HepG2 (cell line): ENCODE results near the gene ACD.

Experiments used
- ATF6 ChIP-seq: sonication (generic); formaldehyde crosslinking; conservative IDR thresholded peaks from 2 replicates; pipeline ENCODE4 v1.4.0; 2020; ENCODE audit warnings: missing genetic modification reagents
- CHD4 ChIP-seq: fragments of 200-600 bp; sonication (generic); IDR thresholded peaks from 2 replicates; pipeline ENCODE4 v1.7.0; 2017; ENCODE audit warnings: mild to moderate bottlenecking, low read length, borderline replicate concordance
- EZH2 ChIP-seq: conservative IDR thresholded peaks from 2 replicates; pipeline ENCODE4 v1.6.1; 2012; ENCODE audit warnings: mild to moderate bottlenecking, low read depth, low read length, moderate library complexity
- HNF1A ChIP-seq, 2 experiments: sonication (generic) in 1 of 2; formaldehyde crosslinking in 1 of 2; IDR thresholded peaks; 2 replicates each; pipeline versions ENCODE4 v1.4.0 to v1.6.1; 2016 to 2020; ENCODE audit warnings: borderline replicate concordance in 1 of 2, low read depth in 1 of 2, mild to moderate bottlenecking in 1 of 2, missing genetic modification reagents in 1 of 2
- KLF6 ChIP-seq: IDR thresholded peaks from 2 replicates; pipeline ENCODE4 v1.8.0; 2016; ENCODE audit warnings: missing biosample characterization, missing genetic modification reagents
- MAX ChIP-seq: IDR thresholded peaks from 2 replicates; pipeline ENCODE4 v1.6.1; 2012; ENCODE audit warnings: inconsistent platforms
- NR3C1 ChIP-seq: sonication (generic); formaldehyde crosslinking; IDR thresholded peaks from 2 replicates; pipeline ENCODE4 v1.4.0; 2020; ENCODE audit warnings: missing genetic modification reagents
- POLR2A ChIP-seq, 2 experiments: IDR thresholded peaks; 2 replicates each; pipeline ENCODE4 v1.6.1; 2011; ENCODE audit warnings: low read depth in 2 of 2, low read length in 2 of 2, mild to moderate bottlenecking in 1 of 2, moderate library complexity in 1 of 2; ENCODE audit not compliant: insufficient read depth in 1 of 2
- POLR2AphosphoS5 ChIP-seq: IDR thresholded peaks from 2 replicates; pipeline ENCODE4 v1.6.1; 2012; ENCODE audit warnings: low read depth, low read length
- ZFP41 ChIP-seq: sonication (generic); formaldehyde crosslinking; IDR thresholded peaks from 2 replicates; pipeline ENCODE4 v1.4.0; 2020; ENCODE audit warnings: mild to moderate bottlenecking, missing genetic modification reagents, borderline replicate concordance
- ZNF691 ChIP-seq: sonication (generic); formaldehyde crosslinking; IDR thresholded peaks from 2 replicates; pipeline ENCODE4 v1.4.0; 2020; ENCODE audit warnings: missing genetic modification reagents, low read depth, mild to moderate bottlenecking, borderline replicate concordance
- TF ChIP-seq, protein P1 (sequence below): sonication (generic); formaldehyde crosslinking; IDR thresholded peaks from 2 replicates; pipeline ENCODE4 v1.5.0; 2020; ENCODE audit warnings: mild to moderate bottlenecking, missing genetic modification reagents, moderate library complexity

DNA sequence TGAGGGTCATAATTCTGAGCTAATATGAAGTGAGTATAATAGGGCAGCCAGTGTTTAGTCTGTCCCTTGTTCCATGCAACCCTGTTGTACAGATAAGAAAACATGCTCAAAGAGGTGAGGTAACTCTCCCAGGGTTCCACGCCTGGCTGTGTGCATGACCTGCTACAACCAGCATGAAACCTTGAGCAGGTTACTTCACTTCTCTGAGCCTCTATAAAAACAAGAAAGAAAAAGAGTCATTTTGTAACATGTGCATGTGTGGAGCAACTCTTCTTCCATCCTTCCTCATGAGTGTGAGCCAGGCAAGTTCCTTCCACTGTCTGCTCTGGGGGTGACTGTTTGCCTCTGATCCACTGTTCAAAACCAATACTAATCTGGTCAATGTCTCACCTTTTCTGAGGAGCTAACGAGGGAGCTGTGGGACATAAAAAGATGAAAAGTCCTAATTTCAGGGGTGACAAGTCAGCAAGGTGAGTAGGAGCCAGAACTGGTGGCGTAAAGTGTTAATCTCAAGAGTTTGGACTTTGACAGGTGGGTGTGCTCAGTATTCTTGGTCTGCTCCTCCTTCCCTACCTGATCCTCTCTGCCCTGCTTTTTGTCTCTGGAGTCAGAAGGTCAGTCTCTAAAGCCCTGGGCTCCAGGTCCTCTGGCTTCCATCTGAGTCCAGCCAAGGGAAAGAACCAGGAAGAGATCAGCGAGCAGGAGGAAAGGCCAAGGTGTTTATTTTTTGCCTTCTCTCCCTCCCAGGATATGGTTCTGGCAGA, 37.5 kb upstream of the ACD start:
- TF ChIP-seq HNF1A (IDR thresholded peaks at IDR 0.05; ENCODE audit: low read depth): no peak
- TF ChIP-seq HNF1A (CRISPR knock-in tag; IDR thresholded peaks at IDR 0.05; ENCODE audit: borderline replicate concordance): no peak
- no peak for TF ChIP-seq EZH2
- TF ChIP-seq POLR2AphosphoS5: no peak
- TF ChIP-seq CHD4: no peak
- TF ChIP-seq, protein P1, sequence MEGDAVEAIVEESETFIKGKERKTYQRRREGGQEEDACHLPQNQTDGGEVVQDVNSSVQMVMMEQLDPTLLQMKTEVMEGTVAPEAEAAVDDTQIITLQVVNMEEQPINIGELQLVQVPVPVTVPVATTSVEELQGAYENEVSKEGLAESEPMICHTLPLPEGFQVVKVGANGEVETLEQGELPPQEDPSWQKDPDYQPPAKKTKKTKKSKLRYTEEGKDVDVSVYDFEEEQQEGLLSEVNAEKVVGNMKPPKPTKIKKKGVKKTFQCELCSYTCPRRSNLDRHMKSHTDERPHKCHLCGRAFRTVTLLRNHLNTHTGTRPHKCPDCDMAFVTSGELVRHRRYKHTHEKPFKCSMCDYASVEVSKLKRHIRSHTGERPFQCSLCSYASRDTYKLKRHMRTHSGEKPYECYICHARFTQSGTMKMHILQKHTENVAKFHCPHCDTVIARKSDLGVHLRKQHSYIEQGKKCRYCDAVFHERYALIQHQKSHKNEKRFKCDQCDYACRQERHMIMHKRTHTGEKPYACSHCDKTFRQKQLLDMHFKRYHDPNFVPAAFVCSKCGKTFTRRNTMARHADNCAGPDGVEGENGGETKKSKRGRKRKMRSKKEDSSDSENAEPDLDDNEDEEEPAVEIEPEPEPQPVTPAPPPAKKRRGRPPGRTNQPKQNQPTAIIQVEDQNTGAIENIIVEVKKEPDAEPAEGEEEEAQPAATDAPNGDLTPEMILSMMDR (CRISPR knock-in tag): no peak
- TF ChIP-seq ZNF691 (CRISPR knock-in tag): no peak
- no peak for TF ChIP-seq NR3C1 (CRISPR knock-in tag)
- no peak for TF ChIP-seq POLR2A (IDR thresholded peaks at IDR 0.05; ENCODE audit: insufficient read depth in 1 of 2, low read depth in 2 of 2, low read length in 2 of 2)
- TF ChIP-seq MAX: no peak
- TF ChIP-seq KLF6 (CRISPR knock-in tag): no peak
- TF ChIP-seq ATF6 (CRISPR knock-in tag): no peak
- TF ChIP-seq ZFP41 (CRISPR knock-in tag): no peak
